SJSA1 (cell line): Measurements from ENCODE around the gene TMPRSS9. TPM values are rescaled to one million over a fixed set of nuclear protein-coding genes. Genes with fewer than 3 reads are reported as not detected.
A peak's percentile ranks its signal among the peaks of the same experiment; 100 is the strongest.

ENCODE experiments used
- DNase-seq, 2 experiments: peaks; one replicate each; pipeline ENCODE4 v3.0.0-alpha.2; 2015 to 2020; ENCODE audit warnings: low spot score in 2 of 2, low read depth in 1 of 2
- H3K27ac ChIP-seq: fragments of 250-450 bp; sonication (Bioruptor Pico); 2 replicates; pipeline ENCODE4 v1.5.1; 2020; ENCODE audit warnings: mild to moderate bottlenecking, moderate library complexity
- H3K27me3 ChIP-seq: fragments of 250-450 bp; sonication (Bioruptor Pico); replicated peaks from 2 replicates; pipeline ENCODE4 v1.5.1; 2020; ENCODE audit warnings: mild to moderate bottlenecking, moderate library complexity
- H3K36me3 ChIP-seq: fragments of 250-450 bp; sonication (Bioruptor Pico); 2 replicates; pipeline ENCODE4 v1.5.1; 2020; ENCODE audit warnings: mild to moderate bottlenecking
- H3K4me1 ChIP-seq: fragments of 250-450 bp; sonication (Bioruptor Pico); replicated peaks from 2 replicates; pipeline ENCODE4 v1.6.1; 2021; ENCODE audit warnings: mild to moderate bottlenecking
- H3K4me3 ChIP-seq: fragments of 250-450 bp; sonication (Bioruptor Pico); 2 replicates; pipeline ENCODE4 v1.5.1; 2020; ENCODE audit warnings: mild to moderate bottlenecking
- H3K9me3 ChIP-seq: fragments of 250-450 bp; sonication (Bioruptor Pico); replicated peaks from 2 replicates; pipeline ENCODE4 v1.5.1; 2020; ENCODE audit warnings: mild to moderate bottlenecking
- total RNA-seq: library from RNA; depleted of rRNA; stranded (reverse); fragments of >200 nt; shearing (Covaris generic); gene quantifications from 2 replicates; pipeline ENCODE4 v1.2.3, GENCODE V29; 2014

TMPRSS9 gene
- total RNA-seq, 1 experiment from 2014 or later = not detected

DNA sequence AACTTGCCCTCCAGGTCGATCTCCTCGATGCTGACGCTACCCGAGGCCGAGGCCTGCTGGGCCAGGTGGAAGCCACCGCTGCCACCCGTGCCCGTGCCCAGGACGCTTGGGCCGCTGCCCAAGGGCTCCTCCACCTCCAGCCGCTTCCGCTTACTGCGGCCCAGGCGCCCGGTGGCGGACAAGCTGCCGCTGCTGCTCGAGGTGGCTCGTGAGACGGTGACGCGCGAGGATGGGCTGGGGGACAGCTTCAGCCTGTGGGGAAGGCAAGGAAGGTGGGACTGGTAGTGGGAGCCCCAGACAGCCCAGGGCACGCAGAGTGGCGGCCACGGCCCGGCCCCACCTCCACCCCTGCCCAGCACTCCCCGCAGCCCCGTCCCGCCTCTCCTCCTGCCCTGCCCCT is 73.8 kb downstream of the TMPRSS9 start:
- no peaks in the 10 kb centered on the region for H3K9me3 ChIP-seq
- H3K27me3 ChIP-seq = no peaks in the 10 kb centered on the region
- no peak overlapping the region for H3K4me3 ChIP-seq
- H3K27ac ChIP-seq = no peak overlapping the region
- H3K4me1 ChIP-seq = no peaks in the 10 kb centered on the region
- peaks cover 85% of the 10 kb centered on the region for H3K36me3 ChIP-seq
- DNase-seq = no peak

- no peaks in the 10 kb centered on the region for H3K4me1 ChIP-seq
- H3K27ac ChIP-seq = no peak overlapping the region
- H3K4me3 ChIP-seq = no peak overlapping the region
- H3K9me3 ChIP-seq = no peaks in the 10 kb centered on the region
- no peaks in the 10 kb centered on the region for H3K27me3 ChIP-seq
- peaks cover 85% of the 10 kb centered on the region for H3K36me3 ChIP-seq
- no peak for DNase-seq
These were observed 74.2 kb downstream of the TMPRSS9 start for GRCh38 chr19:2434267-2434666.

GRCh38 chr19:2434721-2435265 is 74.7 kb downstream of the TMPRSS9 start:
- Histone ChIP-seq H3K4me3 (no peak overlapping the region), H3K27me3 (no peaks in the 10 kb centered on the region), H3K9me3 (no peaks in the 10 kb centered on the region), H3K27ac (no peak overlapping the region), H3K36me3 (peaks cover 85% of the 10 kb centered on the region), H3K4me1 (no peaks in the 10 kb centered on the region)
- DNase-seq = no peak

DNA sequence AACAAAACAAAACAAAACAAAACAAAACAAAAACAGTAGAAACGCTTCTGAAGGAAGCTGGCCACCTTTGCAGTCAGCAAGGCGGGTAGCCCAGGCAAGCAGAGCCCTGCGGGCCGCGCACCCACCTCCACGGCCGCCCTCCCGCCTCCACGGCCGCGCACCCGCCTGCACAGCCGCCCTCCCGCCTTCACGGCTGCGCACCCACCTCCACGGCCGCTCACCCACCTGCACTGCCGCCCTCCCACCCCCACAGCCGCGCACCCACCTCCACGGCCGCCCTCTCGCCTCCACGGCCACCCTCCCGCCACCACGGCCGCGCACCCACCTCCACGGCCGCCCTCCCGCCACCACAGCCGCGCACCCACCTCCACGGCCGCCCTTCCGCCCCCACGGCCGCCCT is 76.3 kb downstream of the TMPRSS9 start:
- H3K9me3 ChIP-seq = no peaks in the 10 kb centered on the region
- H3K4me1 ChIP-seq = no peaks in the 10 kb centered on the region

DNA sequence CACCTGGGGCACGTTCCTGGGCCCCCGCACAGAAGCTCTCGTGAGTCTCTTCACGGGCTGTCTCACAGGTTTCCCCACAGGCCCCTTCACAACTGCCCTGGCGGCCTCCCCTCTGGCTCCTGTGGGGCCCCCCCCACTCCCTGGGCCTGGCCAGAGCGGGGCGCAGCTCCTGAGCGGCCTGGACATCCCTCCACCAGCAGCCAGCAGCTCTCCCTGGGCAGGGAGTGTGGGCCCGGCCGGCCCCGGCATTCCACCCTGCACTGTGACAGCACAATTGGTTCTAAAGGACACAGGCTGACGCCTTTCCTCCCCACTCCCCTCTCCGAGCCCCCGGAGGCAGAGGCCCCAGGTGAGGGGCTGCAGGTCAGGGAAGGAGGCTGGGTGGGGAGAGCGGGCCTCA is 76.9 kb downstream of the TMPRSS9 start:
- peaks cover 83% of the 10 kb centered on the region for H3K36me3 ChIP-seq
- H3K27ac ChIP-seq = no peak overlapping the region

More for the DNA sequence above, 76.3 kb downstream of the TMPRSS9 start:
- no peak overlapping the region for H3K4me3 ChIP-seq
- H3K27ac ChIP-seq = no peak overlapping the region
- DNase-seq = no peak
- peaks cover 83% of the 10 kb centered on the region for H3K36me3 ChIP-seq
- no peaks in the 10 kb centered on the region for H3K27me3 ChIP-seq

DNA sequence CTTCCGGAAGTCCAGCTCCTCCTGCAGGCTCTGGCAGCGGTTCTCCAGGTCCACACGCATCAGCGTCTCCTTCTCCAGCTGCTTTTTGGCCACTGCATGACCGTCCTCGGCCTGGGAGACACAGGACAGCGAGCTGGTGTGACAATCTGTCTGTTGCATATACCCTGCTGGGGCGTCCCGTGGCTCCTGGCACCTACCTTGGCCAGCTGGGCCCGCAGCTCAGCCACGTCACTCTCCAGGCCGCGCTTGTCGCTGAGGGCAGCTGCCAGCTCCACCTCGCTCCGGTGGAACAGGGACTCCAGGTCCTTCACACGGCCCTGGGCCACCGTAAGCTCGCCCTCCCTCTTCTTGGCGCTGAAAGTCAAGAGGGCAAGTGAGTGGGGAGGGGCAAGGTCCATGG is 78.1 kb downstream of the TMPRSS9 start:
- no peak overlapping the region for H3K27ac ChIP-seq
- H3K27me3 ChIP-seq = no peaks in the 10 kb centered on the region
- no peak overlapping the region for H3K4me3 ChIP-seq
- no peaks in the 10 kb centered on the region for H3K9me3 ChIP-seq
- peaks cover 88% of the 10 kb centered on the region for H3K36me3 ChIP-seq
- no peaks in the 10 kb centered on the region for H3K4me1 ChIP-seq
- DNase-seq = no peak

More for the DNA sequence above, 76.9 kb downstream of the TMPRSS9 start:
- Histone ChIP-seq H3K27me3 (no peaks in the 10 kb centered on the region), H3K9me3 (no peaks in the 10 kb centered on the region), H3K4me1 (no peaks in the 10 kb centered on the region), H3K4me3 (no peak overlapping the region)
- DNase-seq = no peak

- Histone ChIP-seq H3K9me3 (no peaks in the 10 kb centered on the region), H3K27me3 (no peaks in the 10 kb centered on the region), H3K4me3 (no peak overlapping the region), H3K27ac (no peak overlapping the region), H3K4me1 (no peaks in the 10 kb centered on the region), H3K36me3 (peaks cover 87% of the 10 kb centered on the region)
- DNase-seq = no peak
These were observed 80.5 kb downstream of the TMPRSS9 start for GRCh38 chr19:2440515-2440914.

DNA sequence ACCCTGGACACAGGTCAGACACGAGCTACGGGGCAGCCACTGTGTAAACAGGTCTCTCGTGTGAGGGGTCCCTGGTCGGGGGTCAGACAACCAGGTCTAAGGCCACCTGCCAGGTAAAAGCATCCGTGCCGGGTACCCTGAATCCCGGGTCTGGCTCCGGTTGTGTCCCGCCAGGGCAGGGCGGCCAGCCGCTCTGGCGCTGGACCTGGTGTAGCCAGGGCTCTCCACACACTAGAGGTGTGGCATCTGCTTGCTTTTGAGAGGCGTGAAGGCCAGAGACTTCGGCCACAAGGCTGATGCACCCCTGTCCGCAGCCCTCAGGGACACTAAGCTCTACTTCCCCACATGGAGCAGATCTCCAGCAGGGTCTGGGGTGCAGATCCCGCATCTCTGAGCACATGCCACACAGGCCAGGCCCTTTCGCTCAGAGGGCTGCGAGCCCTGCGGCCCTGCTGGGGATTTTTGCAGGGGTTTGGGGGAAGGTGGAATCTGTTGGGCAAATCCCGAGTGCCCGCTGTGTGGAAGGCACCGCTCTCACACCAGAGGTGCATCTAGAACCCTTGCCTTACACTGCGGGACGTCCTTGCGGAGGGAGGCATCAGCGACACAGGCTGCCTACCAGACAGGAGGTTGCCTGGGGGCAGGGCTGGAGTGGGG is 81.2 kb downstream of the TMPRSS9 start:
- H3K36me3 ChIP-seq = peaks cover 80% of the 10 kb centered on the region
- H3K27me3 ChIP-seq = no peaks in the 10 kb centered on the region
- no peak overlapping the region for H3K4me3 ChIP-seq
- H3K27ac ChIP-seq = no peak overlapping the region
- no peaks in the 10 kb centered on the region for H3K4me1 ChIP-seq
- H3K9me3 ChIP-seq = no peaks in the 10 kb centered on the region
- DNase-seq = no peak

- H3K36me3 ChIP-seq = peaks cover 81% of the 10 kb centered on the region
- no peaks in the 10 kb centered on the region for H3K9me3 ChIP-seq
- no peak overlapping the region for H3K27ac ChIP-seq
- no peaks in the 10 kb centered on the region for H3K27me3 ChIP-seq
- no peak overlapping the region for H3K4me3 ChIP-seq
- DNase-seq = no peak
- H3K4me1 ChIP-seq = no peaks in the 10 kb centered on the region; the same call in 1 of the 2 replicates
These were observed 83.2 kb downstream of the TMPRSS9 start for GRCh38 chr19:2443116-2443784.

DNA sequence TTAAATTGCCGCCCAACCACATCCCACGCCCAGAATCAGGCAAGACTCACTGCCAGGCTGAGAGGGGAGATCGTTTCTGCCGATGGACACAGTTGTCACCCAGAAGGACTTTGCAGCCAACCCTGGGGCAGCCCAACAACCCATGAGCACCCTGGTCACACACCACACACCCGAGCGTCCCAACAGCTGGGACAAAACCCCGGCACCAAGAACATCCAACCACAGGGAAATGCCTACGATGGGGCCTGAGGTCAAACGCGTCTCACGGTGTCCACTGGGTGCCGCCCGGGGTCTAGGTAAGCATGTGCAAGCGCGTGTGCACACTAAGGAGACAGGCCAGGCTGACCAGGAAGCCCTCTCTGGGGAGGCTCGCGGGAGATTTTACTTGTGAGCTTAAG is 83.7 kb downstream of the TMPRSS9 start:
- no peak overlapping the region for H3K4me3 ChIP-seq
- DNase-seq = no peak
- H3K36me3 ChIP-seq = peaks cover 81% of the 10 kb centered on the region
- H3K9me3 ChIP-seq = no peaks in the 10 kb centered on the region
- peaks cover 4% of the 10 kb centered on the region for H3K4me1 ChIP-seq
- H3K27ac ChIP-seq = no peak overlapping the region
- no peaks in the 10 kb centered on the region for H3K27me3 ChIP-seq

DNA sequence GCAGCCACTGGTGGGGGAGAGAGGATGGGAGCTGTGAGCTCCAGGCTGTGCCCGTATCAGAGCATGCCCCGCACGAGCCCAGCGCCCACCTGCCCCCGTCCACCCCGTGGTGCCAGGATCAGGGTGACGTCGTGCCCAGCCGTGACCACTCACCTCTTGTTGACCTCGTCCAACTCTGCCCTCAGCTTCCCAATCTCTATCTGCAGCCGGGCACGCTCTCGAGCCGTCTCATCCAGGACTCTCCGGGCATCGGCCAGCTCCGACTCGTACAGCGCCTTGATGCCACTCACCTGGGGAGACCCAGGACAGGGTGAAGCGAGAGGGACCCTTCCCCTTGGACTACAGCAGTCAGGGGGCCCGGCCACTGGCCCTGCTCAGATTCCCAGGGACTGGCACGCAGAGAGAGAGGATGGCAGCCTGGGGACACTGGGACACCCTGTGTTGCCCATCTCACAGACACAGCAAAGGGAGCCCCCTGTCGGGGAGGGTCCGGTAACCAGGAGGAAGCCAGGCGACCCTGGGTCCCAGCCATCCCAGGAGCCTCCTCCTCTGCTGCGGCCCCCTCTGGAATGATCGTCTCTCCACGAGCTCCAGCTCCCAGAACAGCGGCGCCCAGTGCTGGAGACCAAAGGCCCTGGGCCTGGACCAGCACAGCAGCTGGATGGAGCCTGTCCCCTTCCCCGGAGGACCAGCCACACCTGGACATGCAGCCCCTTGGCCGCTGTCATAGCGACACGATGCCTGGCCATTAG is 84.4 kb downstream of the TMPRSS9 start:
- peaks cover 10% of the 10 kb centered on the region for H3K4me1 ChIP-seq
- H3K36me3 ChIP-seq = peaks cover 81% of the 10 kb centered on the region
- no peaks in the 10 kb centered on the region for H3K9me3 ChIP-seq
- no peak for DNase-seq
- H3K4me3 ChIP-seq = no peak overlapping the region
- no peak overlapping the region for H3K27ac ChIP-seq
- H3K27me3 ChIP-seq = no peaks in the 10 kb centered on the region

DNA sequence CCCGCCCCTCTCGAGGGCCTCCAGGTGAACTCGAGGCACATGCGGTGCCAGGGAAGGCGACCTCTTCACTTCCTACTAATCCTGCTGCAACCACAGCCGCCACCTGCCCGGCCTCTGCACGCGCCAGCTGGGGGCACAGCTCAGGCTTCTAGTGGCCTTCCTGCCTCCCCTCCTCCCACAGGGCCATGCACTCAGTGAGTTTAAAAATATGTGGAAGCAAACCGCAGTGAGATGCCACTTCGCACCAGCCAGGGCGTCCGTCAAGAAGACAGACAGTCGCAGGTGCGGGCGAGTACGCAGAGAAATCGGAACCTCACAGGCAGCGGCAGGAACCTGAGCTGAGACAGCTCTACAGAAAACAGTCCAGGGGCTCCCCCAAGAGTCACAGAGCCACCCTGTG is 86.3 kb downstream of the TMPRSS9 start:
- Histone ChIP-seq H3K36me3 (peaks cover 81% of the 10 kb centered on the region), H3K4me3 (no peak overlapping the region), H3K27ac (no peak overlapping the region), H3K4me1 (peaks cover 10% of the 10 kb centered on the region), H3K27me3 (no peaks in the 10 kb centered on the region), H3K9me3 (no peaks in the 10 kb centered on the region)
- DNase-seq = no peak

DNA sequence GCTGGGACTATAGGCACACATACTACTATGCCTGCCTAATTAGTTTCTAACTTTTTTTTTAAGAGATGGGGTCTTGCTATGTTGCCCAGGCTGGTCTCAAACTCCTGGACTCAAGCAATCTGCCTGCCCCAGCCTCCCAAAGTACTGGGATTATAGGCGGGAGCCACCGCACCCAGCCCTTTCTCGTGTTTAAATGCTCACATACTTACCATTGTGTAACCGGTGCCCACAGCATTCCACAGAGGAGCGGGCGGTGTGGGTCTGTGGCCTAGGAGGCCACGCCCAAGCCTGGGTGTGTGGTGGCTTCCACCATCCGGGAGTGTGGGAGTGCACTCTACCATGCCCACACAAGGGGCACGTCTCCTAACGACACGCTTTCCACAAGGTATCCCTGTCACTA is 89.0 kb downstream of the TMPRSS9 start:
- Histone ChIP-seq H3K4me1 (peaks cover 10% of the 10 kb centered on the region), H3K9me3 (no peaks in the 10 kb centered on the region), H3K27me3 (no peaks in the 10 kb centered on the region), H3K4me3 (no peak overlapping the region), H3K27ac (no peak overlapping the region), H3K36me3 (peaks cover 78% of the 10 kb centered on the region)
- peak; percentile 19 to 75 for DNase-seq

GRCh38 chr19:2451138-2451537 is 91.1 kb downstream of the TMPRSS9 start:
- H3K4me1 ChIP-seq = peaks cover 24% of the 10 kb centered on the region
- no peak overlapping the region for H3K27ac ChIP-seq
- H3K36me3 ChIP-seq = peaks cover 87% of the 10 kb centered on the region
- H3K27me3 ChIP-seq = no peaks in the 10 kb centered on the region
- no peaks in the 10 kb centered on the region for H3K9me3 ChIP-seq
- H3K4me3 ChIP-seq = no peak overlapping the region
- no peak for DNase-seq
